HG03378 (cell line): ENCODE results near the gene AP3S1.
"Not testable (repeated sequence)": the region's sequence is repeated elsewhere in the genome, so short reads cannot be mapped to it uniquely, and the experiment has no call there.

ENCODE experiments used
- ATAC-seq: cut with Tn5 transposase; IDR thresholded peaks from one replicate; pipeline ENCODE4 v1.9.1; 2021; ENCODE audit warnings: mild to moderate bottlenecking, moderate library complexity; ENCODE audit not compliant: unreplicated experiment

The AP3S1 gene

DNA sequence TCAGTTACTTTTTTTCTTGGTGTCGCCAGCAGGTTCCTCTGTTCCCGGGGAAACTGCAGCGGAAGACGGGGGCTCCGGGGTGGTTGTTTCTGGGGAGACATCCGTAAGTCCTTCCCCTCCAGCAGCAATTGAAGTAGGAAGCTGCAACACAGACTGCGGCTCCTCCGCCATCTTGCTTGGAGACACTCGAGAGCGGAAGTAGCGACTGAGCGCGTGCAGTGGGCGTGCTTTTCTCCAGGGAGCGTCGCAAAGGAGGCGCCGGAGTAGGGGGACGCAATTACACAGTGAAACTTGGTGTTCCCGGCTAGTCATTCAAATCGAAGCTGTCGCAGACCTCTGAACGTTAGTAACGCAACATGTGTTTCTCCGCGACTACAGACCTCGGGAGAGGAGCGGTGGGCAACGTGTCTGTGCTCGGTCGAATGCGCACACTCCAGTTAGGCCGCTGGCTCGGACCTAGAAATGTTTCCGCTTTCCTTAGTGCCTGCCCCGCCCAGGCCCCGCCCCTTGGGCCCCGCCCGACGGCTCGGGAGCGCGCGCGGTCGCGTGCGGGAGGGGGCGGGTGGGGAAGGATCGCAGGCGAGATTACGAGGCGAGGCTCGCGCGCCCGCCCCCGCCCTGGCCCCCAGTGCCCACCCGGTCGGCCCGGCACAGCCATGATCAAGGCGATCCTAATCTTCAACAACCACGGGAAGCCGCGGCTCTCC, at the start of gene AP3S1, which contains the start of gene ATG12:
TSS of gene AP3S1 (plus strand) at position 554 of the 707 bp plus-strand sequence. CDS start at position 657, 103 bp downstream.
TSS of gene ATG12 (minus strand) at position 184 of the 707 bp plus-strand sequence. CDS start at position 171, 13 bp downstream.
- peak; percentile 81 for ATAC-seq

DNA sequence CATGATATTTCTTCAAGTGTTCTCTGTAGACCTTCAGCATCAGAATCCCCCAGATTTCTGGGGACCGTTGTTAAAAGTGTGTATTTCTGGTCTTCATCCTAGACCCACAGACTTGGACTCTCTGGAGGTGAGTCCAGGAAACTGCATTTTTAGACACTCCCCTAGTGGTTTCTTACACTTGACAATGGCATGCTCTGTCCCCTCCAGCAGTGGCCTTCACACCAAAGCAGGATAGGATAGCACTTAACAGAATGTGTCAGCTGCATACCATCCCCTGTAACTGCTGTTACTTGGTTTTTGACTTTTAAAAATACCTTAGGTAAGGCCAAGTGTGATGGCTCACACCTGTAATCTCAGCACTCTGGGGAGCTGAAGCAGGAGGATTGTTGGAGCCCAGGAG, 46.0 kb upstream of the AP3S1 start:
- ATAC-seq, result no peak

DNA sequence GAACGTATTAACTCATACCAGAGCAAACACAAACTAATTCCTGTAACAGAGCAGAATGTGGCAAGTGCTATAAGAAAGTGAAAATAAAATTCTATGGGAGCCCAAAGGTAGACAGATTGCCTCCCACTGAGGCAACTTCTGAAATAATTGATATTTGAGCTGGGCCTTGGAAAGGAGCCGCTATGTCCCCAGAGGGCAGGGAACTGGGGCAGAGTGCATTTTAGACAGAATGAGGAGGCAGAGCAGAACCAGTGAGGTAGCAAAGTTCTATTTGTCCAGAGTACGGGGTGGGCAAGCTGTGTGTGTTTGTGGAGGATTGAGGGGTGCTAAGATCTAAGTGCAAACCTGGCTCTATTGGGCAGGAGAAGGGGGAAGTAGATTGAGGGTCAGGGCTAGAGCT, 45.1 kb upstream of the AP3S1 start:
- no peak for ATAC-seq

DNA sequence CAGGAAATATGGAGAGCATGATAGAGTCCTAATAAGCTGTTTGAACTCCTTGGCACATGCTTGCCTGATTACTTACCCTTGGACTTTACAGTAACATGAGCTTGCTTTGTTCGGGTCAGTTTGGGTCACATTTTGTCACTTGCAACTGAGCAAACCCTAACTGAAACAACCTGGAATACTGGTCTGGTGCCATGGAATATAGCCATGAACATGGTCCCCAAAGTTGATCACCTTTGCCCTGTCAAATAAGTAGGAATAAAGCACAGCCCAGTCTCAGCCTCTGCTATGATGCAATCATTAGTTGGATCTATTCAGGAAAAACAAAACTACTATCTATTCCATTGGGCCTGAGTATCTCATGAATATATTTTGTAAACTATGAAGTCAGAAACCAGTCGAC, 43.5 kb upstream of the AP3S1 start:
- no peak for ATAC-seq

DNA sequence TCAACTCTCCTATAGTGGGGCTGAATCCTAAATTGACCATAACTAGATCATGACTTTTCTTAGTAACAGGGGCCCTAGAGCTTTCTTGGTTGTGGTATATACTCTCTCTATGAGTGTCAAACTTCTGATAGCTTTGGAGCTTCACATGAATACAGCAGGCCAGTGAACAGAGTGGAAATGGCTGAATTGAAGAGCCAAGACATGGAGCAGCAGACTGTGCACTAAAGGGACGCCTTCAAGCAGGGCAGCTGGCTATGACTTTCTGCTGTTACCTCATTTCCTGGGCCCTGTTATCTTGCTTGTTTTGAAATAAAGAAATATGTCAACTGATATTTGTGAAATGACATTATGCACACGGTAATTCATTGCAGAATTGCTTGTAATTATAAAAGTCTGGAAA, 41.6 kb upstream of the AP3S1 start:
- no peak for ATAC-seq

DNA sequence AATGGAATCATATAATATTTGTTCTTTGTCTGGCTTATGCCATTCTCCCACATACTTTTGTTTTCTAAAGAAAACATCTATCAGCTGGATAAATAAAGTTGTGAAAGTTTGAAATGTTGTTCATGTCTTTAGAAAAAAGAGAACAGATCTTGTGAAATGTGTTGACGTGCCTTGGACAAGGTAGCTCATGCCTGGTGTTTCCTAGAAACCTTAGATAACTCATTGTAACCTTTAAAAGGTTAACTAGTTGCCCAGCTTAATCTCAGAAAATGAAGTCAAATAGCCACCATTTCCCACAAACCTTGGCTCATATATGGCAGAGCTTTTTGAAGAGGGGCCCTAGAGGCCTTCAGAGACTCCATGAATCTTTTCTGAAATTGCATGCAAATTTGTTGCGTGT, 40.6 kb upstream of the AP3S1 start:
- ATAC-seq, result no peak

DNA sequence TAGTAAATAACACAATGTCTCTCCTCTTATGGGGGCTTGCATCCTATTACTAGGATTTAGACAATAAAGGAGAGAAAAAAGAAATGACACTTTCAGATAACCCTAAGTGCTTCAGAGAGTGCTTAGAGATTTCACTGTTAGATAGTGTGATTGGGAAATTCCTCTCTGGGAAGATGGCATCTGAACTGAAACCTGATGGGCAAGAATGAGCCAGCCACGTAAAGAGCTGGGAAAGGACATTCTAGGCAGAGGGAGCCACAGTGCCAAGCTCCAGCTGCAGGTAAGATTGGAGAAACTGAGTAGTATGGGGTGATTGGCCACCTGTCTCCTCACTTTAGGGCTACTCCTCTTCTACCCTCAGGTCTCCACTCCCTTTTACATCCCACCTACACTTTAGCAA, 39.8 kb upstream of the AP3S1 start:
- ATAC-seq, result no peak

DNA sequence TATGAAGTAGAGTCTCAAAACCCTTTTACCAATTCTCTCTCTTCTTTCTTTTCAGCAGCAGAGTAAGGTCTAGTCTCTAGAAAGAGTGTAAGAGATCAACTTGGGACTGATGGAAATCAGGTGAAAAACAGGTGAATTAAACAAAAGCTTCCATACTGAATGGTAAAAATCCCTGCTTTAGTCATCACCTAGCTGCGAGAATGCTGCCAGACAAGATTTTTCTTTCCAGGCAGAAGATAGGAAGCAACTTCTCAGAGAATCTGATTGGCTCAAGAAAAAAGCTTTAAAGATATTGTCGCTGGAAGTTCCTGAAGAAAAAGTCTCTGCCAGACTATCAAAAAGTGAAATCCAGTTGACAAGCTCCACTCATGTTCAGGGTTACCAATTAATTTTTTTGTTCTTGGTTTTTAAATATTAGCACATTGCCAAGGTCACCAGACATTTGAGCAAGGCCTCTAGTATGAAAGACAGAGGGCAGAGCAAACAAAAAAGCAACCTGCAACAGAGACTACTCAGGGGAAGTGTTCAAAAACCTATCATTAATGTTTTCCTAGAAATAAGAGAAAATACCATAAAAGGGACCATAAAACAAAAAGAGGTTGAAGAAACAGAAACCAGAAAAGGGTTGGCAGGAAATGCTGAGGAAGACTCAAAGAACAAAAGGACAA, 34.6 kb upstream of the AP3S1 start:
- no peak for ATAC-seq

DNA sequence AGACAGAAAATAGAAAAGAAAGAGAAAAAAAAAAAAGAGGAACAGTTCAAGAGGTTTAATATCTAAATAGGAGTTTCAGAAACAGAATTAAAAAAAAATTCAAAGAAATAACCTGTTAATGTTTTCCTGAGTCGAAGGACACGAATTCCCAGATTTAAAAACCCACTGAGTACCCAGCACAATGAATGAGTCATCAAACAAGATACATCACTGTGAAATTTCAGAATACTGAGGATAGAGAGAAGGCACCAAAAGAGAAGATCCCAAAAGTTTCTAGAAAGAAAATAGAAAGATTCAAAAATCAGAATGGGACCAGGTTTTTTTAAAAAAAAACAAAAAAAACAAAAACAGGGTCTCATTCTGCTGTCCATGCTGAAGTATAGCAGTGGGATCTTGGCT, 34.1 kb upstream of the AP3S1 start:
- no peak for ATAC-seq

DNA sequence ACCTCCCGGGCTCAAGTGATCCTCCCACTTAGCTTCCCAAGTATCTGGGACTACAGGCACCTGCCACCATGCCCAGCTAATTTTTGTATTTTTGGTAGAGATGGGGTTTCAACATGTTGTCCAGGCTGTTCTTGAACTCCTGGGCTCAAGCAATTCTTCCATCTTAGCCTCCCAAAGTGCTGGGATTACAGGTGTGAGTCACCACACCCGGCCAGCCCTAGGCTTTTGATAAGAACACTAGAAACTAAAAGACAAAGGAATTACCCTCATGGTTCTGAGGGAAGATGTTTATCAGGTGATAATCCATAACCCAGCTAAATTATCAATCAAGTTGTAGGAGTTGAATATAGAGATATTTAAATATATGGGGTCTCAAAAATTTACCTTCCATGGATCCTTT, 33.7 kb upstream of the AP3S1 start:
- not testable (repeated sequence) for ATAC-seq

DNA sequence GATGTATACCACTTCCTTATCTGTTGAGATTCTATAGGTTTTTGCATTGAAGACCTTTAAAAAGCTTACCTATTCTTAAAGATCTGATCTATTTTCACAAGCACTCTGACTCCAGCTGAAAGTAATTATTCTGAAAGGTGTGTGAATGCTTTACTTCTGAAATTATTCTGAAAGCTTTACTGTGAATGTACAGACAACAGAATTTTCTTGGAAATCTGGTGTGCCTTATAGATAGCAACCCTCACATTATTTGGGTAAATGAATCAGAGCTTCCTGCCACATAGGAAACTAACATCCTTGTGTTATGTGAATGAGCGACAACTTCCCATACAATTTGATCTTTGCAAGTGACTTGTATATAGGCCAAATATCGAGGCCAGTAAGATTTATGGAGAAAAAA, 31.8 kb upstream of the AP3S1 start:
- ATAC-seq, result no peak

DNA sequence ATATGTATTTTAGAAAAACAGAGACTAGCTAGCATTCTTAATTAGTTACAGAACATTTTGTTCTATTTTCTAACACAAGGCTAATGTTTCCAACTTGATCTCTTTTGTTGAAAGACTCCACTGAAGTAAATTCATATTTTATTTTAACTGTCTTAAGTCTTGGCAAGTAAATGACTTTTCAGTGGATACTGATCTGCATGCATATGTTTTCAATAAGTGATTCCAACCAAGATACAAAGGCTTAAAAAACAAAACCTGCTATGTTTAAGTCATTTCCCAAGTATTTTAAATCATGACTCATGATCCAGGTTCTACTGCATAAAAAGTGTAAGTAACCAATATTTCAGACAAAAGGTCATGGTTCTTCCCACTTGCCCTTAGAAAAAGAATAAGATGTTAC, 31.0 kb upstream of the AP3S1 start:
- ATAC-seq, result no peak

DNA sequence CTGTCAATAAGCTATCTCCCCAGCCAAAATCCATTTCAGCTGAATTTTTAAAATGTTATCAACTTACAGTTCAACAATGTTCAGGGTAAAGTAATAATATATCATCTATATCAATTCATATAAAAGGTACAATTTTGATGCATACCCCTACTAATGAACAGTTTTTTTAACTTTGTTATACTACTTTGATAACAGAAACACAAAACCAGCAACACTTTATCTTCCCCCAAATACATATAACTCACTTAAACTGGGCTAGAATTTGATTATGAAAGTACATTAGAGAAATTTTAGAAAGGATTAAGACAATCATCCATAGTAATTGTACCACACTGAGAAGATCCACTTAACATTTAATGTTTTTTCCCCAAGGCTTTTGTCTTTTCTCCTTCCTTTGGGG, 30.3 kb upstream of the AP3S1 start:
- no peak for ATAC-seq

DNA sequence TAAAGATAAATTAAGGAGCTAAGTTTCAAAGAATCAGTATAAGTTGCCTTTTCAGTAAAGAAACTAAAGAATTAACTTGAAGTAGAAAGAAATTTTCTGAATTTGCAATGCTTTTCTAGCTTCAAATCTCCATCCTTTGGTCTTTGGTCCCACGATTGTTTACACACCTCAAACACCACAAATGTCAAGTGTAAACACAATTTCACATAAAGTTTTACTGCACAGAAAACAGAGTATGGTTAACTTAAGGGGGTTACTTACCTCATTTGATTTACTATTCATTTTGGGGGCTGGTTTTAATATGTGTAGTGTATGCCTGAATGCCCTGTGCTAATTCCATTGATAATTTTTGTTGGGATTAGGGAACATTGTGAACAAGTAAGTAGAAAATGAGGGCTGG, 29.4 kb upstream of the AP3S1 start:
- no peak for ATAC-seq

DNA sequence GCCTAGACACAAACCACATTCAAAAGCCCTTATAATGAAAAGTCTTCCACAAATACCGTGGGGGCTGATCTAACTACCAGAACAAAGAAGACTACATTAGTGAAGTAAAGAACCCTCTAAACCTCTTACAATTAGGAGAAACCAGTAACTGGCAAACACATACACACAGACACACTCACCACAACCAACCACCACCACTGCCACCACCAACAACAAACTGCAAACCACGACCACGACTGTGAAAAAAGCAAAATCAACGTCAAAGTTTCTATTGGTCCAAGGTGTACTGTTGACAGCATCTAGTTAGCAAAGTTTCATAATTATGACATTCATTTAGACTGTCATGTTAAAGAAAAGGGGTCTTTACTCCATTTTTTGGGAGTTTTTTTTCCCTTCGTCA, 28.0 kb upstream of the AP3S1 start:
- no peak for ATAC-seq

DNA sequence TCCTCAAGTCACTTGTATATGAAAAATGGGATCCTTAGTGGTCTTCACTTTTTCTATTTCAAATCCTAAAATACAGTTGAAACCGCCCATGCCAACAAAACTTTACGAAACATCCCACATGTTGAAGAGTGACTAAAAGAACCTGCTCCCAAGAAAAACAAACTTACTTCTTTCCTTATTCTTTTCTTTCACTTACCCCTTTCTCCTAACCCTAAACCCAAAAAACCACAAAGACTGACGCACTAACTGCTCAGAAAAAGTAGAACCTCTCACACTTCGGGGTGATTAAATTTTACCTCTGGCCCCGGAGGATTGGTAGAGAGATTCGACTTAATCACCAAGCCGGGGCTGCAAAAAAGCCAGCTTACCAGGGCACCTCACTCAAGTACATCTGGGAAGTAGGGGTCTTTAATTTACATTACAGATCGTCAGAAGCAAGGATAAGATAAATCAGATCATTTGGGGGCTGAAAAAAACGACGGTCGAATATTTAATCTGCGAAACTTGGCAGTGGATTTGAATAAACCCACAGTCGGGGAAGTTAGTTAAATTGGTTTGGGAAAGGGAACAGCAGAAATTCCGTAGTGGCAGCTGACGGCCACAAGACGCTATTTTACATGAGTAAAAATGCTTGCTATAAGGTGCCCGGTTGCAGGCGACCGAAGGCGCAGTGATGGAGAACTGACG, 26.6 kb upstream of the AP3S1 start:
- ATAC-seq, result no peak

DNA sequence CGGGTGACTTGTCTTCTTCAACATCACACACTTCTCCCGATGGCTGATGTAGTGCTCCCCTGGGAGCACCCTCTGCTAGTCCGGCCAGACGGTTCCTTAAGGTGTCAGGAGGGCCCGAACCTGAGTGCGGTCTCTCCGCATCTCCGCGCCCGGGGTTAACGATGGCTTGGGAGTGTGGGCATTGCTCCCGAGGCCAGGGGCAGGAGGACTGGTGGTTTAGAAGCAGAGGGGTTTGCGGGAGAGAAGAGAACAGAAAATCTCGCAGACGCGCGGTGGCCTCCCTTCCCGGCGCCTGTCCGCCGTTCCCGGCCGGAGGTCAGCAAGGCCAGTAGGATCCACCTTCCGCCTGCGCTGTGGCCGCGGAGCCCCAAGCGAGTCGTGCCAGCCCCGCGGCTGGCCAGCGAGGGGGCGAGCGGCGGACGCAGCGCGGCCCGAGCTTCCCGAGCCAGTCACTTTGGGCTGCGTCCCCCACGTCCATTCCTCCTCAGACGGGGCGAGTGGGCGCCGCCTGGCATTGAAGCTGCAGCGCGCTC, 26.0 kb upstream of the AP3S1 start:
- no peak for ATAC-seq

DNA sequence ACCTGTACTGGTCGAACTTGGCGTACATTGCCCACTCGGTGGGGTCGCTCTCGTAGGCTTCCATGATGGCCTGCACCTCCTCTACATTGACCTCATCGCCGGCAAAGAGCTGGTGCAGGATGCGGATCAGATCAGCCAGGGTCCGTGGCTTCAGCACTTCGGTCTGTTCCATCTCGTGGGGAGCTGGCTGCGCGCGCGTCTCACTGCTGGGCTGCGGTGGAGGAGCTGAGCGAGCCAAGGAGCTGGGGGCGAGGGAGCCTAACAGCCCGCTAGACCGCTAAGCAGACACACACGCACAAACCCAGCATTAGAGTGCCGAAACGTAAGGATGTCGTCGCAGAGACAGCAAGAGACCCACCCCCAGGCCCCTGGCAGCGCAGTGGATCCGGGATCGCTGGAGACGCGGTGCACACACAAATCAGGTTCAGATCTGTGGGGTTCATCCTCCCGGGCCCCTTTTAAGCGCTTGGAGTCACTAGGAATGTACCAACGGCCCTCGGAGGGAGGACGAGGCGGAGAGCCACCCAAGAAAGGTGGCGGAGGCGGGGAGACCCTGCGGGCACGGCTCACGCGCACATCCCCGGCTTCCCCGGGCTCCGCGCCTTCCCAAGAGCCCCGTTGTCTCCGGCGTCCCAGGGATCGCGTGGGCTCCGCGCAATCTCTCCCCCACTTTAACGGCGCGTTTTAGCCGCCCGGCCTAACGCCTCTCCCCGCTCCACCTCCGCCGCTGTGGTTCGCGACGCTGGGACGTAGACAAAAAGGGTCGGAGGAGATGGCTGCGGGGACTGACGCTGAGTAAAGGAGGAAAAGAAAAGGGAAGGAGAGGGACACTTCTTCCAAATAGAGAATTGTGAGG, 25.3 kb upstream of the AP3S1 start, which contains the start of gene CDO1:
TSS of gene CDO1 (minus strand) at position 434 of the 856 bp plus-strand sequence. CDS start at position 172, 262 bp downstream.
- ATAC-seq, result no peak

DNA sequence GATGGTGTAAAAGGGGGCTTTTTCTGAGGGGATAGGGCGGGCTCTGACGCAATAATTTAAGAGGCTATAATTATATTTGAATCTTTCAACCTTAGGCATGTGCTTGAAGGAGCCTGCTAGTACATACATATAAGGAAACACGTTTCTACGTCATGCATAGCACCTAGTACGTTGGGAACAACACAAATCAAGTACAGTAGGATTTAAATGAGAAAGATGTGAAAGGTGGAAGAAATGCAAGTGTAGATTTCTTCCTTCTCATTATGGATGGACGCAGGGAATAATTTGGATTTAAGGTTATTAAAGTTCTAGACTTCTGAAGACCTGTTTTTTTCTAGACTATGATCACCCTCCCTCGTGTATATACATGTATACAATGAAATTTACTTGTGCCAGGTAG, 24.3 kb upstream of the AP3S1 start:
- ATAC-seq, result no peak

DNA sequence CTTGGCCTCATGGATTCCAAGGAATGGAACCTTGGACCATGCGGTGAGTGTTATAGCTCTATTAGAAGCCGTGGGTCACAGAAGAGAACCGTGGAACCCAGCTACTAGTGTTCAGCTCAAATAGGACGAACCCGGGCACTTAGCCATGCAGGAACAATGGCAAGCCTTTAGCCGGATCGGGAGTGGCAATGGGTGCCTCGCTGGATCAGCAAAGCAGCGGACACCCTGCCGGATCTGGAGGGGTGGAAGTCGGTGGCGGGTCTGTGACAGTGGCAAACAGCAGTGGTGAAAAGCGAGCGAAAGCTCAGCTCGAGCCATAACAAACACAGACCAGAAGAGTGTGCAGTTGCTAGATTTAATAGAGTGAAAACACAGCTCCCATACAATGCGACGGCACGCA, 22.9 kb upstream of the AP3S1 start:
- no peak for ATAC-seq

DNA sequence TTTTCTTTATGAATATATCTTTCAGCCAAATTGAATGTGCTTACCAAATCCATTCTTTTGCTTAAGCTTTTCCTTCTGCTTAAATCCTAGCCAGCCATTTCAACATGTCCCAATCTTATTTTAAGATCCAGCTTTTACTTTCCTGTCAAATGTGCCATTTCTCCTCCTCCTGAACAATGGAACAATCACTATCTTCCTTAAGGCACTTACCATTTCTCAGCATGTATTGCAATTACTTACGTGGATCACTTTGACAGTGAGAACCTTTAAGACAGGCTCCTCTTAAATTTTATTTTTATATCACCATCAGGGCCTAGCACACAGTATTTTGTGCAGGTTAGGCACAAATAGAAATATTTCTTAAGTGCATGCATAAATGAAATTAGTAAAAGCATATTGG, 20.9 kb upstream of the AP3S1 start:
- no peak for ATAC-seq
